Hepatocyte (in vitro differentiated cells): ENCODE results near the gene HBE1.

Source experiments
- EZH2 ChIP-seq: fragments of 200-600 bp; sonication (generic); IDR thresholded peaks from 2 replicates; pipeline ENCODE4 v1.6.1; 2016; ENCODE audit warnings: antibody characterized with exemption, mild to moderate bottlenecking, borderline replicate concordance
- TF ChIP-seq, protein P1 (sequence below): fragments of 200-600 bp; sonication (generic); IDR thresholded peaks from 2 replicates; pipeline ENCODE4 v1.5.1; 2016; ENCODE audit warnings: antibody characterized with exemption, mild to moderate bottlenecking; ENCODE audit not compliant: poor library complexity

DNA sequence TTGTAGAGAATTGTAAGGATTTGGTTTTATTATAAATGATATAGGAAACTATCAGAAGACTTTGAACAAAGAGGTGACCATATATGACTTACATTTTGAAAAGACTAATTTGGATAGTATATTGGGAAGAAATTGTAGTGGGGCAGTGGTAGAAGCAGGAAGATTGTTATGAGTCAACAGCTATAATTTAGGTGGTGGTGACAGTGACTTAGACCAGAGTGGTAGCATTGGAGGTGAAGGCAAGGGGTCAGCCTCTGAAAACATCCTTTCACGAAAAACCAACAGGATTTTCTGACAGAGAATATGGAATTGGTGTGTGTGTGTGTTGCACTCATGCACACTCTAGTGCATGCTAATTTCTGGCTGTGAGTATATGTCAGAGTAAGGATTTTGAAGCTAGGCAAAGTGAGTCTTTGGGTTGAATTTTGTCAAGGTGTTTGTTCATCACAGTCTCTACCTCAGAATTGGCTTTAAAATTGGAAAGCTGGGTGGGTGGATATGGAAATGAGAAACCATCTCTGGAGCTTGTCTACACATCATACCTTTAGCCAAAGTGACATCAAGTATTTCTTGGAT is 8.2 kb upstream of the HBE1 start:
- TF ChIP-seq, protein P1, sequence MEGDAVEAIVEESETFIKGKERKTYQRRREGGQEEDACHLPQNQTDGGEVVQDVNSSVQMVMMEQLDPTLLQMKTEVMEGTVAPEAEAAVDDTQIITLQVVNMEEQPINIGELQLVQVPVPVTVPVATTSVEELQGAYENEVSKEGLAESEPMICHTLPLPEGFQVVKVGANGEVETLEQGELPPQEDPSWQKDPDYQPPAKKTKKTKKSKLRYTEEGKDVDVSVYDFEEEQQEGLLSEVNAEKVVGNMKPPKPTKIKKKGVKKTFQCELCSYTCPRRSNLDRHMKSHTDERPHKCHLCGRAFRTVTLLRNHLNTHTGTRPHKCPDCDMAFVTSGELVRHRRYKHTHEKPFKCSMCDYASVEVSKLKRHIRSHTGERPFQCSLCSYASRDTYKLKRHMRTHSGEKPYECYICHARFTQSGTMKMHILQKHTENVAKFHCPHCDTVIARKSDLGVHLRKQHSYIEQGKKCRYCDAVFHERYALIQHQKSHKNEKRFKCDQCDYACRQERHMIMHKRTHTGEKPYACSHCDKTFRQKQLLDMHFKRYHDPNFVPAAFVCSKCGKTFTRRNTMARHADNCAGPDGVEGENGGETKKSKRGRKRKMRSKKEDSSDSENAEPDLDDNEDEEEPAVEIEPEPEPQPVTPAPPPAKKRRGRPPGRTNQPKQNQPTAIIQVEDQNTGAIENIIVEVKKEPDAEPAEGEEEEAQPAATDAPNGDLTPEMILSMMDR, result no peak
- no peak for TF ChIP-seq EZH2
